Measurements from ENCODE around the gene CPNE7.
"Not testable (repeated sequence)": the region's sequence is repeated elsewhere in the genome, so short reads cannot be mapped to it uniquely, and the experiment has no call there.

Gene CPNE7

DNA sequence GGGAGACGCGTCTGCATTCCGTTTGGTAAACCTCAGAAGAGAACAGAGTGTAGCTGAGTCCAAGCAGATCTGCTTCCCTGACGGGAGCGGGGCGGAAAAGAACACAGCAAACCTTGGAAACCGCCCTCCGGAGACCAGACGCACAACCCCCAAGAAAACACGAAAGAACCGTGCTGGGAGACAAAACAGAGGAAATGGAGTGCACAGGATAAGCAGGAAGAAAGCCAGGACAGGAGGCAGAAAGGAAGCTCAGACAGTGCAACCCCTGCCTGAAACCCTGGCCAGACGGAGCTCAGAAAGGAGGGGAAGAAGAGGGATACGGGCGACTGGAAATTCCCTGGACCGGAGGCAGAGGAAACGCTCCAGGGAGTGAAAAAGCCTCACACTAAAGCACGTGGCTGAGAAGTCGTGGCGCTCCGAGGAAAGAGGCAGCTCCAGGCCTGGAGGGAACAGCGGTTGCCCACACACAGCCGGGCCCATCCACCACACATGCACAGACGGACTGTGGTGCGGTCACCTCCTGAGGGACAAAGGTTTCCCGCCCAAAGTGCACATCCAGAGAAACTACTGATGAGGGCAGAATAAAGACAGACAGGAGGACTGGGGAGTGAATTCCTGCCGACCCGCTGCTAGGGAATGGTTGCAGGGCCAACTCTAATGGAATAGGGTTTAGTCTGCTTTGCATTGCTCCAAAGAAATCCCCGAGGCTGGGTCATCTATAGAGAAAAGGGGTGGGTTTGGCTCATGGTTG, 48.1 kb downstream of the CPNE7 start:
- peak; percentile 53 for DNase-seq (ENCODE audit: low spot score)

DNA sequence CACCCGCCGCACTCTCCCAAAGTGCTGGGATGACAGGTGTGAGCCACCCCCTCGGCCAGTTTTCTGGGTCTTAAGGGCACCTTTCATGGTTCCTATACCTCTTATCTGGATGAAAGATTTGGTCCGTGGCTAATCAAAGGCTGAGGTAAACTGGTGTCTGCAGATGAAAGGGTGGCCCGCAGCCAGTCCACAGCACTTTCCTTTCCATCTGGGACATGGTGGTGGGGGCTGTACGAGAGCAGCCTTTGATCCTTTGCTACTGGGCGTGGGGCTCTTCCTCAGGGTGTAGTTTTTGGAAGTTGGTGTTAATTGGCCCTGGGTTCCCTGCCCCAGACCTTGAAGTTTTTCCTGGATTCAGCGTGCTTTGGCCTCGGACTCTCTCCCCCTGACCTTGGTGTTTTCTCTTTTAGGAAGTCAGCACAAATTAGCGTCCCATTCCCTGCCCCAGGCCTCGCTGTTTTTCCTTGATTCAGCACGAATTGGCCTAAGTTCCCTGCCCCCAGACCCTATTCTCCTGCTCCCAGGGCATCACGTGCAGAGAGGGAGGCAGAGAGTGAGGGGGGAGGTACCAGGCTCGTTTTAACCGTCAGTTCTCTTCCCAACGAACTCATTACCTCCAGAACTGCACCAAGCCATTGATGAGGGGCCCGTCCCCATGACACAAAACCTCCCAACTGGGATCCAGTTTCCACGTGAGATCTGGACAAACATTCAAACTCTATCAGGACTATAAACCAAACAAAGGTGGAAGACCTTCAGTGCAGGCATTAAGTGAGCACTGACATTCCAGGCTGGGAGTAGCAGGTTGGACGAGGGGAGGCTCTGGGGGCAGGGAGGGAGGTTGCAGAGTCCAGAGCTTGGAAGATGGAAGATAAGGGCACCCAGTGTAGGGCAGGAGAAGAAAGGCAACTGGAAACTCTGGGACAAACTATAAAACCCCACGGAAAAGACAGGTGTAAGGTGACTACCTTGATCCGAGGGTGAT, 49.5 kb downstream of the CPNE7 start:
- no peak for DNase-seq (ENCODE audit: low spot score)

DNA sequence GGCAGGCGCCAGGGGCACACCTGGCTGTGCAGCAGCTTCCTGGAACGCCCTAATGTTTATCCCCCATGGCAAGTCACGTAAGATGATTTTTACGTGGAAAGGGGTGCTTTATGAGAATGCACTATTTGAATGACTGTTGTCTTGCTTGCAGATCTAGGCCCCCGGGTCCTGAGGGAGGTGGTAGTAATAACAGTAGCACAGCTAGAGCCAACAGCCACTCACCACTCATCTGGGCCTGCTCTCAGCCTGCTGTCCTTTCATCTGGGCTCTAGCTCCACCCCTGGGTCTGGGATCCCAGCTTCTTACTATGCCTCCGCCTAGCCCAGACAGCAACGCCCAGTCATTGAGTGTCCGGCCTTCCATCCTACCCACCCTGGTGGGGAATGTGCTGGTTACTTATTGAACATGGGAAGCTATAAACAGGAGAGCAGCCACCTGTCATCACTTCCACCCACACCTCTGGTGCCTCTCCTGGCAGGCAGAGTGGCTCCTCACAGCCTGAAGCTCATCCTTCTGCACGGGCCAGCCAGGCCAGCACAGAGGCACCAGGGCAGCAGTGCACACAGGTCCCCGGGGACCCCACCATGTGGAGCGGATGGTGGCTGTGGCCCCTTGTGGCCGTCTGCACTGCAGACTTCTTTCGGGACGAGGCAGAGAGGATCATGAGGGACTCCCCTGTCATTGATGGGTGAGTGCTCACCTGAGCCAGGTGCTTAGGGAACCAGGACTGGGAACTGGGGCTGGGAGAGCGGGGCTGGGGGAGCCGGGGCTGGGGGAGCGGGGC, 54.5 kb downstream of the CPNE7 start:
- no peak for DNase-seq (ENCODE audit: low spot score)

DNA sequence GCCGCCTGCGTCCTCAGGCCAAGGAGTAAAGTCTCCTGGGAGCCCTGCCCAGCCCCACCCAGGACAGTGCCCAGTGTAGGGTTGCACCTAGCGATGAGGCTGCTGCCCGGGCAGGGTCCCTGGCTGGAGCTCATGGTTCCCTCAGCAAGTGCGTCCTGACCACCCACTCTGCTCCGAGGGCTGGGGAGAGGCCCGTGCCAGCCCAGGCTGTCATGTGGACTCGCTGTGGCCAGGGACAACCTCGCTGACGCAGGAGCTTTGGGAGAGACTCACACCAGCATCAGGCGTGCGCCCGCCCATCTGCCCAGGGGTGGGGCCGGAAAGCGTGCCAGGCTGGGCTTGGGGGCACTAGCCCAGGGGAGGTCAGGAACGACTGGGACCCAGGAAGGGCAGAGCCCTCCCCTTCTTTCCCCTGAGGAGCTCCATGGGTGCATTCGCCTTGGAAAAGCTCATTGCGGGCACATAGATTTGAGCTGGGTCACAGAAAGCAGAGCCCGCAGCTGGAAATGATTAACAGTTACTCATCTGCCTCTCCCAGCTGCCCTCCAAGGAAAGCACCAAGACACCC, 57.6 kb downstream of the CPNE7 start:
- DNase-seq (ENCODE audit: low spot score), result peak; percentile 85

DNA sequence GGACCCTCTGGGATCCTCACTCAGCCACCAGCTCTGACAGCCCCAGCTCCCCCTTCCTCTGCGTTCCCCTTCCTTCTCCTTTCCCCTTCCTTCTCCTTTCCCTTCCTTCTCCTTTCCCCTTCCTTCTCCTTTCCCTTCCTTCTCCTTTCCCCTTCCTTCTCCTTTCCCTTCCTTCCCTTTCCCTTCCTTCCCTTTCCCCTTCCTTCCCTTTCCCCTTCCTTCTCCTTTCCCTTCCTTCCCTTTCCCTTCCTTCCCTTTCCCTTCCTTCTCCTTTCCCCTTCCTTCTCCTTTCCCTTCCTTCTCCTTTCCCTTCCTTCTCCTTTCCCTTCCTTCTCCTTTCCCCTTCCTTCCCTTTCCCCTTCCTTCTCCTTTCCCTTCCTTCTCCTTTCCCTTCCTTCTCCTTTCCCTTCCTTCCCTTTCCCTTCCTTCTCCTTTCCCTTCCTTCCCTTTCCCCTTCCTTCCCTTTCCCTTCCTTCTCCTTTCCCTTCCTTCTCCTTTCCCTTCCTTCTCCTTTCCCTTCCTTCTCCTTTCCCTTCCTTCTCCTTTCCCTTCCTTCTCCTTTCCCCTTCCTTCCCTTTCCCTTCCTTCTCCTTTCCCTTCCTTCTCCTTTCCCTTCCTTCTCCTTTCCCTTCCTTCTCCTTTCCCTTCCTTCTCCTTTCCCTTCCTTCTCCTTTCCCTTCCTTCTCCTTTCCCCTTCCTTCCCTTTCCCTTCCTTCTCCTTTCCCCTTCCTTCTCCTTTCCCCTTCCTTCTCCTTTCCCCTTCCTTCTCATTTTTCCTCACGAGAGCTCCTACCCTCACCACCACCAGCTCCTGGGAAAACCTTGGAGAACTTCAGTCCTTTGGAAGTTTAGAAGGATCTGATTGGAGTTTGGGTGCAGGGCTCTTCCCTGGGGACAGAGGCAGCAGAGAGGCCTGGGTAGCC, 59.2 kb downstream of the CPNE7 start:
- DNase-seq (ENCODE audit: low spot score), result not testable (repeated sequence)

DNA sequence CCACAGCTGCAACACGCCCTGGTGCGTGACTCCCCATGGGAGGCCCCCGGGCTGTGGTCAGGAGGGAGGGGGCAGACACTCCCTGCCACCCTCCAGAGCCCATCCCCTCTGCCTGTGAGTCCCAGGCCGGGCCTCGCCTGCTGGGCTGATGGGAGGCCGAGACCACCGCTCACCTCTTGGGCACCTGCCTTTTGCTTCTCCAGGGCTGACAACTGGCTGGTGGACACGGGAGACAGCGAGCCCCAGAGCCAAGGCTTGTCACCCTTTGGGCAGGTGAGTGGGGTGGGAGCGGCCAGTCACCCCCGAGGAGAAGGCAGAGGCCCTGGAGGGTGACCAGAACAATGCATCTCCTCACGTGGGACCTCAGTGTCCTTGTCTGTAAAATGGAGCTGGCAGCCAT, 61.1 kb downstream of the CPNE7 start:
- DNase-seq (ENCODE audit: low spot score), result no peak

DNA sequence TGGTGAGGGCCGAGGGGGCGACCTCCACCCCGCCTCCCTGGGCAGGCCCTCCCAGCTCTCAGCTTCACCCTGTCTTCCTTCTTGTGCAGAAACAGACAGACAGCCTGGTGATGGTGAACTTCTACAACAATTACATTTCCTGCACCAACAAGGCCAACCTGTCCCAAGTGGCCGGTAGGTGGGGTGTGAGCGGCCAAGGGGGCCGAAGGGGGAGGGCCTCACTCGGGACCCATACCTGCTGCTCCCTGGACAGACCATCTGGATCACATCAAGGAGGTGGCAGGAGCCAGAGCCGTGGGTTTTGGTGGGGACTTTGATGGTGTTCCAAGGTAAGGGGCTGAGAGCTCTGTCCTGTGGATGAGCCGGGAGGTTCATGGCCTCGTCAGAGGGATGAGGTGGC, 61.8 kb downstream of the CPNE7 start:
- DNase-seq (ENCODE audit: low spot score), result no peak

DNA sequence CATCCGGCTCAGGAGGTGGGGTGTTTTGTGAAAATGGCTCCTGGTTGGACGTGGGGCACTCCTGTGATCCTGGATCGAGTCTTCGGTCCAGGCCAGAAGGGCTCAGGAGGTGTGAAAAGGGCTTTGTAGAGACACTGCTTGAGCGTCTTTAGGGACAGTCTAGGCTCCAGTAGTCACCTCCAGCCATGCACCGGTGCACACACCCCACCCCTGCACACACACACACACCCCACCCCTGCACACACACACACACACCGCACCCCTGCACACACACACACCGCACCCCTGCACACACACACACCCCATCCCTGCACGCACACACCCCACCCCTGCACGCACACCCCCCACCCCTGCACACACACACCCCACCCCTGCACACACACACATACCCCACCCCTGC, 62.9 kb downstream of the CPNE7 start:
- no peak for DNase-seq (ENCODE audit: low spot score)

DNA sequence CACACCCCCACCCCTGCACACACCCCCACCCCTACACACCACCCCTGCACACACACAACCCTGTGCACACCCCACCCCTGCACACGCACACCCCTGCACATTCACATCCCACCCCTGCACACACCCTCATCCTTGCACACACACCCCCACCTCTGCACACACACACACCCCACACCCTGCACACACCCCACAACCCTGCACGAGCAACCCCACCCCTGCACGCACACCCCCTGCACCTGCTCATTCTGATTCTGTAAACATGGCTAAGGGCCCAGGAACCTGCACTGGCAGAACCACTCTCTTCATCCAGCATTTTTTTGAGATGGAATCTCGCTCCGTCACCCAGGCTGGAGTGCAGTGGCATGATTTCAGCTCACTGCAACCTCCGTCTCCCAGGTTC, 63.8 kb downstream of the CPNE7 start:
- DNase-seq (ENCODE audit: low spot score), result no peak

DNA sequence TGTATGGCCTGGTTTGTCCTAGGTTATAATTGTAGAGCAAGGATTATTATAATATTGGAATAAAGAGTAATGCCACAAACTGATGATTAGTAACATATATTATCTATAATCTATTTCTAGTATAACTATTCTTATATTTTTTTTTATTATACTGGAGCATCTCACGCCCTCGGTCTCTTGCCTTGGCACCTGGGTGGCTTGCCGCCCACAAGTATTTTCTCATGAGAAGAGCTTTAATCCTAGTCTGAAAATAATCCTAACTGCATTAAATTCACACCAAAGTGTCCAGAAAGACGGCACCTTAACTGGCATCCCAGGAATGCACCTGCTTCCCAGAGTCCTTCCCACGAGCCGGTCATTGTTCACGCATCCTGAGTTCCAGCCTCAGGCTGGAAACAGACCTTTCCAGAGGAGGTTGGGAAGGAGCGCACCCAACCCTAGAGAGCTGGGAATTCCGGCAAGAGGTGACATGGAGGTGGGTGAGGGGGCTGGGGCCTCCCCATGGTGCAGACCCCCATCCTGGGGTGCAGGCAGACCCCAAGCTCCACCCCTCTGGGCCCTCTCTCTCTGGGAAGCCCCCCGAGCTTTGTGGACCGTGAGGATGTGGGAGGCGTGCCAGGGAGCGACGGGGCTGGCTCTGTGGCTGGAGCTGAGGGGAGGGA, 66.0 kb downstream of the CPNE7 start:
- DNase-seq (ENCODE audit: low spot score), result no peak

DNA sequence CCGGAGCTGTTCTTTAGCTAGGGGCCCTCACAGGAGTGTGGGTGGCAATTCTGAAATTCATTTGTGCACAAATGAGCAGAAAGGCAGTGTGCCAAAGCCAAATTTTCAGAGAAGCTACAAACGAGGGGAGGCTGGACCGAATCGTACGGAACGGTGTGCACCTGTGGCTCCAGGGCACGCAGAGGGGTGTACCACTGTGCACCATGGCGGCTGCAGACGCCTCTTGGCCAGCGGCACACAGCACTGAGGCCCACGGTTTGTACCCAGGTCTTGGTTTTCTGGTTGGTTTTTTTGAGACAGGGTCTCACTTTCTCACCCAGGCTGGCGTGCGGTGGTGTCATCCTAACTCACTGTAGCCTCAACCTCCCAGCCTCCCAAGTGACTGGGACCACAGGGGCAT, 67.0 kb downstream of the CPNE7 start:
- no peak for DNase-seq (ENCODE audit: low spot score)

DNA sequence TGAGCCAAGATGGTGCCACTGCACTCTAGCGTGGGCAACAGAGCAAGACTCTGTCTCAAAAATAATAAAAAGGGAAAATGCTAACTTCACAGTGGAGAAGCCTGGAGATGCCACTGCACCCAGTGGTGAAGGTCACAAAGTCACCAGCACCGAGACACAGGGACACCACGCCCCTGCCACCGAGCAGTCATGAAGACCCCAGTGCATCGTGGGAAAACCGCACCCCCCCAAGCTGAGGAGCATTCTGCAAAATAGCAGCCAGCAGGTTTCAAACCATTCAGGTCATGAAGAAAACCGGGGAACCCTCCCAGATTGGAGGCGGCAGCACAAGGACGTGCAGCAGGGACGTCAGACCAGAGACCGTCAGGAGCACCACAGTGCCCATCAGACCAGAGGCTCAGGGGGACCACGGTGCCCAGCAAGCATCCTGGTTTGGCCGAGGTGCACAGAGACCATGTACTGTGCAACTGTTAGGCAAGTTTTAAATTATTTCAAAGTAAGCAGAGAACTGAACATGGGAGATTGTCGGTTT, 68.3 kb downstream of the CPNE7 start:
- DNase-seq (ENCODE audit: low spot score), result no peak

DNA sequence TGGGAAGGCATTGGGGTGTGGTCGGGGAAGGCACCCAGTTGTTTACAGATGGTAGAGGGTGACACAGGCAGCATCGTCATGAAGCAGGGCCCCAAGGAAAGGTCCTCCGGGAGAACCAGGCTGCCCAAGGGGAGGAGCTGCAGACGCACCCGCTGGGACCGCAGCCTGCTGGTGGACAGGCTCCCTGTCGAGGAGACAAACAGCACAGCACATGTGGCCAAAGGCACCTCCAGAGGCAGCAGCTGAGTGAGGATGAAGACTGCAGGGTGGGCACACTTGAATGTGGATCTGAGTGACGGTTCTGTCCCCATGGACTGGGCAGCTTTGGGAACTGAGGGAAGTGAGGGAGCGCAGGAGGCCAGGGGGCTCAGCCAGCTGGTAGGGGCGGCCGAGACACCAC, 69.6 kb downstream of the CPNE7 start:
- no peak for DNase-seq (ENCODE audit: low spot score)

DNA sequence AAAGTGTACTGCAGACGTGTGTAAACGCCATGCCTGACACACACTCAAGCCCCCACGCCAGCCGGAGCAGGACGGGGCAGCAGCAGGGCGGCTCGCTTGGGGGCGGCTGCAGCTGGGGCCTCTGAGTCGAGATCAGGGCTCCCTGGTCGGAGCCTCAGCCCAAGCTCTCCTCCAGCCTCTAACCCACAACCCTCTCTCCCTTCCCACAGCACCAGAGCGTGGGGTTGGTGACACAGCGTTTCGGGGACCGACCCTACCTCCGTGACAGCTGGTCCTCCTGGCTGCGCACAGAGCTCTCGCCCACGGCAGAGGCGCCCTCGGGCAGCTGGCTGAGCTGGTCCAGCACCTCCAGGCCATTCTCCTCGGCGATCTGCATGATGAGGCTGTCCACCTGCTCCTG, 70.7 kb downstream of the CPNE7 start:
- no peak for DNase-seq (ENCODE audit: low spot score)

All from GM03348 (cell line).